Stimulated activated CD4-positive, alpha-beta T cell treated with anti-CD3 and anti-CD28 coated beads, Interleukin-1b, Interleukin-23, amount 100 ng/mL, for 24 hours (primary cell): ENCODE results near the gene IMMP2L.
"Not testable (repeated sequence)": the region's sequence is repeated elsewhere in the genome, so short reads cannot be mapped to it uniquely, and the experiment has no call there.

Experiments used
- DNase-seq, 4 experiments: peaks; one replicate each; pipeline ENCODE4 v3.0.0-alpha.2; 2020; ENCODE audit warnings: low read depth in 4 of 4, low spot score in 1 of 4

IMMP2L gene

DNA sequence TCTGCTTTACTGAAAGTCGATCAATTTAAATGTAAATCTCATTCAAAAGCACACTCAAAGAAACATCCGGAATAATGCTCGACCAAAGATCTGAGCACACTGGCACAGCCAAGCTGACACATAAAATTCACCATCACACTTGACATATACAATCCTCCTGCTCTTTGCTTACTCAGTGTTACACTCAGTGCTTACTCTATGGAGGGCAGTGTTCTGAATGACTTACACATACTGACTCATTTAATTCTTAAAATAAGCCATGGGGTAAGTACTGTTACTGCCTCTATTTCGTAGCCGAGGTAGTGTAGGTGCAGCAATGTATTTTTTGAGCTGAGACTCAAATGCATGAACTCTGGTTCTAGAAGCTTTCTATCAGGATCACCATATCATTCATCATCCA is 892.9 kb downstream of the IMMP2L start:
- DNase-seq = no peak

DNA sequence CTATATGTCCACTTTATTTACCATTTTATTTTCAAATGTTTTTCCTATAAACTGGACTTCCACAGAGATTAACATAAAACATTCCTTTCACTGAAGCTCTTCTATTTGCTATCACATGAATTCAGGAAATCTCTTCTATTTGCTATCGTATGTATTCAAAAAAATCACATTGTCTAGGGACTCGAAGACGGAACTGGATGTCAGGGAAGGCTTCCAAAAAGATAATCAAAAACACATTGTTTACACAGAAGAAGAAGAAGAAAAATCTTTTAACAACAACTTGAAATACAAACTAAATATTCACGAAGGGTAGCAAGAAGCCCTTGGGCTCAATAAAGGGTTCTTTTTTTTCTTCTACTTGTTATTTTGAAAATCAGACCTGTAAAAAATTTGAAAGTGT is 897.5 kb downstream of the IMMP2L start:
- DNase-seq = no peak

DNA sequence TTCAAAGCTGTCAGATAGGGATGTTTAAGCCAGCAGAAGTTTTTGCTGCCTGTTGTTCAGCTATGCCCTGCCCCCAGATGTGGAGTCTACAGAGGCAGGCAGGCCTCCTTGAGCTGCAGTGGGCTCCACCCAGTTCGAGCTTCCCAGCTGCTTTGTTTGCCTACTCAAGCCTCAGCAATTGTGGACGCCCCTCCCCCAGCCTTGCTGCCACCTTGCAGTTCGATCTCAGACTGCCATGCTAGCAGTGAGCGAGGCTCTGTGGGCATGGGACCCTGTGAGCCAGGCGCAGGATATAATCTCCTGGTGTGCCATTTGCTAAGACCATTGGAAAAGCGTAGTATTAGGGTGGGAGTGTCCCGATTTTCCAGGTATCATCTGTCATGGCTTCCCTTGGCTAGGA is 901.7 kb downstream of the IMMP2L start:
- DNase-seq = not testable (repeated sequence)

DNA sequence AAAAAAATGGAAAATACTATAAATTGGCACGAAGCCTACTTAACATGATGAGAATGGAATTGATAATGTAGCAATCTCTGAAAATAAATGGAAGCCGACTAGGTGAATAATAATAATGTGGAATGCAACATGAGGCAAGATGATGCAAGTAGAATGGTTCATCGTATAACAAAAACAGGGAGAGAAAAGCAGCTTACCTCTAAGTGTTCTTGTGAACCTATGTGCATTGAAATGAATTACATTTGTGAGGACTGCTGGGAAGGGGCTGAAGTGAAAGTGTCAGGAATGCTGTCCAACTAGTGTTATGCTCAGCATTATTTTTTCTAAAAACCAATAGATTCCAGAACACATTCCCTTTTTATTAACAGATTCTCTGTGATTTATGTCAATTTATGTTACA is 912.0 kb downstream of the IMMP2L start:
- DNase-seq = no peak

DNA sequence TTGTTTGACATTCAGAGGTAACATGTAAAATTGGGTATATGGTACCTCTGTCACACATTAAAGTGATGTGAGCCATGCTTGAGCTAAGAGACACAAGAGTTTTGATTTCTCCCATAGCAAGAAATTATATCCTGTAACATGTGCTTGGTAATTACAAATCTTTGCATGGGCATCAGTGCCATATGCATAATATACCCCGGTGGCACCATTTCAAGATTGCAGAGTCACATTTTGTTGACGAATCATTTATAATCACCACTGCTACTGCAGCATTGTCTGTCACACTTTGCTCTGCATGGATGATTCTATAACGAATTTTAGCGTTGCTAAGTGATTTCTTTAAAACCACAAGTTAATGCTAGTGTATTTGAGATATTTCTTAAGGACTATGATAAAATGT is 915.0 kb downstream of the IMMP2L start:
- DNase-seq = no peak

DNA sequence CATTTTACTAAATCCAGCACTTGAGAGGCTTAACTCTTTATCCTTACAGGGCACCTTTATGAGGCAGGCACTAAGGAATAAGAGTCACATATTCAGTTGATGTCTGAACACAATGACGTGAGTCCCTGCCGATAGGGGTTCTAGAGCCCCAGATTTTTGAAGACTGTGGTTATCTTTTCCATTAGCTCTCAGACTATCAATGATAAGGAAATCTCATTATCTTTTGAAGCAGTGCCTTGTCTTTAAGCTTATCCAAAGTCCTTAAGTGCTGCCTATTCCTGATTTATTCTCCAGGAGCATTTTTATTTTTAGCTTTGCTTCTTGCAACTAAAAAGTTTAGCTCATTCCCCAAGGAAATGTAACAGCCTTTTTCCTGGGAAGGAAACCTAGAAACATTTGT is 915.5 kb downstream of the IMMP2L start:
- DNase-seq = no peak

DNA sequence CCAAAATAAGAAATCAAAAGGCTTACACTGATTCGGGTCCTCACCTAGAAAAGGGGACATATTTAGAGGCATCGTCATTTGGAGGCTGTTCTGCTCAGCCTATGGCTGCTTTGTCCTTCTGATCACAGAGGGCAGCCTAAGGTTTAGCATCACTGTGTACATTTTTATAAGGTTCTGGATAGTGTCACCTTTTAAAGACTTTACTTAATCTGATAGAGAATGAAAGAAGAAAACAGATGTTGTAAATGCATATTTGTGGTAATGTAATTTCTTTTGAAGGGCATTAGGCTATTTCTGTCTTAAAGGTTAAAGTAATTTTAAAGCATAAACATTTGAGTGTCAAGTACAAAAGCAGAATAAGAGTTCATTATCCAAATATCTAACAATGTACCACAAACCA is 916.7 kb downstream of the IMMP2L start:
- DNase-seq = no peak

DNA sequence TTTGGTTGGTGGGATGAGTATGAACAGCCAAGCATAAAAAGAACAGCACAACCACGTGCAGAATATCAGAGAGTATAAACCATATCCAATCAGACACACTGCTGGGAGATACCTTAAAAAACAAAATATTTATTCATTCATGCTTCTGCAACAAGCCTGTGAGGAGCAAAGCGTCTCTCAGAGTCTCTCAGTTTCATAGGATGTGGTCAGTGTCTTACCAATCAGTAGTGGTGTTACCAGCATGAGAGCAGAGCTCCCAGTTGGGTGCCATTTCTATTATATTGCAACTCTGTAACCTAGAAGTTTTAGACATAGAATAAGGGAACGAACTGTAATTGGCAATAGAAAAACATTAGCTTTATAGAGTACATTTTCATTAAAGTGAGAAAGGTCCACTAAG is 917.2 kb downstream of the IMMP2L start:
- no peak for DNase-seq

DNA sequence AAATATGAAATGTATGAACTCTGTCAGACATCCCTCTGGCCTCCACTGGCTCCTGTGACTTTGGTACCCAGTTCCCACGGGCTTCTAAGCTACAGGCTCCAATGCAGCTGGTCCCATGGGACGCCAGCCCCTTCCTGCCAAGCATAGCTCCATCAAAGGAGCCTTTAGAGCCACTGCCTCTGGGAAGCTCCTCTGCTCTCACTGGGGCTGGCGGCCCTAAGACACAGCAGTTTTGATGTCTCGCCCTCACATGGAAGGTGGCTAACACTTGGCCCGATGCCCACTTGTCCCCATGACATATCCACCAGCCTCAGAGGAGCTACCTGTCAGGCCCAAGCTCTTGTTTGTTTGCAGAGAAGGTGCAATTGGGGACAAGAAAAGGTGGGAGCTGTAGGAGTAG is 925.0 kb downstream of the IMMP2L start:
- no peak for DNase-seq

DNA sequence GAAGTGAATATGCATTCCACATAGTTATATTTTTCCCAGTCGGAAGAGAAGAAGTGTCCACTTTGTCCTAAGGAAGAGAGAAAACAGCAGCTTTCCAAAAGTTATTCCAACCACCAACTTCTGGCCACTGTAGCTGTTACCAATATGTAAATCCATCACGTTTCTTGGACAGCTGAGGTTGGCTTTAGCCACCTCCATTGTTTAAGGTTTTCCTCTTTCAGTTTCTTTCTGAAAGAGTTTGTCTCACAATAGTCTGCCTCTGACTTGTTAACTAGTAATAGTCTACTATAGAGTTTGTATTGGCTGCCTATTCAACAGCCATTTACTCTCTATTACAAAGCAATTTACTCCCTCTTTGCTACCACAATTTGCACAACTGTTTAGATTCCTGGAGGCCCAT is 929.0 kb downstream of the IMMP2L start:
- DNase-seq = no peak

DNA sequence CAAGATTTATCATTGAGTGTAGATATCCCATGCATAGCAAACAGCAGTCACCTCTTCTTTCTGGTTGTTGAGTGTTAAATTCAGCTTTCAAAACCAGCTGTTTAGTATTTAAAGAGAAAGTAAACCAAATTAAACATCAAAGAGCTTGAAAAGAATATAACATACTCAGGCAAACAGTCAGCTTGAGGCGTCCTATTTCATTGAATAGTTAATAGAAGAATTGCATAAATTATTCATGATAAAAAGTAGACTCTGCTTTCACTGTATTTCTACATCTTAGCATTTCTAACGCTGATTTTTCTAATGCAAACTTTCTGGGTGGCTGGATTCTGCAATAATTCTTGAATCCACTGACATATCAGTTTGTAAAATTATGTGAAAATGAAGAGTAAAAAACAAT is 935.9 kb downstream of the IMMP2L start:
- no peak for DNase-seq

DNA sequence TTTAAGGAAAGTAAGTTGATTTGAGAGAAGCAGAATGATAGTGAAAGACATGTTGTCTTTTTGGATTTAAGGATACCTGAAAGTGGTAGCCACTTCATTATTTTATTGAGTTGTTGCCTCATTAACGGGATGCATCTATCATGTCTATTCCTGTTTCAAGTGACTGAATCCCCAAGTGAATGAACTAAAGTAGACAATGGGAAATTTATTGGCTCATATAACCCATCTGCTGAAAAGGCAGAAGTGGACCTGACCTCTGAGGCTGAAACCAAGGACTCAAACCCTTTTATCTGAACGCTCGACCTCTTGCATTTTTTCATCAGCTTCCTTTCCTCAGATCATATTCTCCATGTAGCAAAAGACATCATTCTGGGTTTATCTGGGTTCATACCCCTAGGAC is 937.0 kb downstream of the IMMP2L start:
- no peak for DNase-seq

DNA sequence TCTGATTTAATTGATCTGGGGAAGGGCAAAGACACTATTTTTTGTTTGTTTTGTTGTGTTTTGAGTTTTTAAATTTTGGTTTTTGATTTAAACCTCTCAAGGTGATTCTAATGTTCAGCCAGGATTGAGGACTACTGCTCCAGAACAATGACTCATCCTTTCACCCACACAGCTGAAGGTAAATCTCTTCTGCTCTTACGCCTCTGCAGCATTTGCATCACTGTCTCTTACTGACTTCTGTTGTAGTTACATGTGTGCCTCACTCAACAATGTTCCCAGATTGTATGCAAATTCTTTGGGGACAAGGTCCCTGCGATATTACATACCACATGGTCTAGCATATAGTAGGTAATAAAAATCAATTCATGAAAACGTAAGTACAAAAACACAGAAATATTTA is 938.9 kb downstream of the IMMP2L start:
- DNase-seq = no peak

DNA sequence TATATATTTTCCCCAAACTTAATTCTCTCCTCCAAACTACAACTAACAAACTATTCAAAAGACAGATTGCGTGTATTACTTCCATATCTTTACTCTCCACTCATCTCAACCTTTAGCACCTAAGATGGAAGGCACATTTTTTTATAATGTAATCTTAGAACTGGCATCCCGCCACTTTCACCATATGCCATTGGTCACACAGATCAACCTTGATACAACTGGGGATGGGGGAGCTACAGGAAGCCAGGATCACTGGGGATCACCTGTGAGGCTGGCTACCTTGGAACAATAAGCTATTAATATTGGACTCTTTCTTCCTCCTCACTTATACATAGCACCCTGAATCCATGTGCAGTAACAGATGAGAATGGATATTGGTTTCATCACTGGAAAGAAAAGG is 941.0 kb downstream of the IMMP2L start:
- no peak for DNase-seq

DNA sequence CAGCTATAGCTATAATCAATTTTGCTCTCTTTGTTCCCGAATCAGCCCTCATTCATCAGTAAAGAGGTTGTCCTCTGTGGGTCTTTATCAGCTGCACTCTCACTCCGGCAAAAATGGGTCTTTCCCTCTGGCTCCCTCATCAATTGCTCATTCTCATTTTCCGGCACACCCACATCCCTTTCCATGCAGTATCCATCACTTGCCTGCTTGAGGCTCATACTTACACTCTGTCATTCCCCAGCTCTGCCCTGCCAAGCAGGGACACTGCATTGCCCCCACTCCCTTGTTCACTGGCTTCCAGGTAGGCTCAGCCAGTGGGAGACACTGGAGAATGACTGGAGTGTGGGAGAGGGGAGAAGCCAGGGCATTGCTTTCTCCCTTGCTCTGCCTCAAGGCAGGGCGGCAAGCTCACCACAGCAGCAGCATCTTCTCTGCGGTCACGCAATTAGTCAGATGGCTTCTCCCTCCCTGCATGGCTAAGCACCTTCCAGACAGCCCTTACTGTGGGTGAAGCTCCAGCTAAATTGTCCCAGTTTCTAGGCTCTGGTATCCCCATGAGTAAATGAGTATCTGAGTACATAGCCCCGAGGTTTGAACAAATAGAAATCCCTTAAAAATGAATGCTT is 942.1 kb downstream of the IMMP2L start:
- no peak for DNase-seq
